ENCODE results near the gene ZG16B.

Gene ZG16B

DNA sequence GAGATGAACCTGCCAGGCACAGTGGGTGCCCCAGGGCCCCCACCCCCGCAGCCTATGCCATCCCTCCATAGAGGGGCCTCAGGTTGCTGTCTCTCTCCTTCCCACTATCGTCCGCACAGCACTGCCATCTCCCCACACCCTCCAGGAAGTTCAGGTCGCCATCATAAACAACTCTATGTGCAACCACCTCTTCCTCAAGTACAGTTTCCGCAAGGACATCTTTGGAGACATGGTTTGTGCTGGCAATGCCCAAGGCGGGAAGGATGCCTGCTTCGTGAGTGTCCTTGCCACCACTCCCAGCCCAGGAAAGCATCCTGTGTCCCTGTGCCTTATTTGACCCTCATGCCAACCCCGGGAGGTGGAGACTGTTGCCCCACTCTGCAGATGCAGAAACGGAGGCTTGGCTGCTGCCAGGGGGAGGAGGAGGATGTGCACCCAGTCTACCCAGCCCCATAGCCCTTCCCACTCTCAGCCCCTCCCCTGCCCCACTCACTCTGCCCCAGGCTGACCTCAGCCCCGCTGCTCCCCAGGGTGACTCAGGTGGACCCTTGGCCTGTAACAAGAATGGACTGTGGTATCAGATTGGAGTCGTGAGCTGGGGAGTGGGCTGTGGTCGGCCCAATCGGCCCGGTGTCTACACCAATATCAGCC lies 9.1 kb upstream of the ZG16B start:
- Histone ChIP-seq H3K4me1 (ENCODE audit: insufficient read depth, poor library complexity, severe bottlenecking) (no peaks in the 10 kb centered on the region), H3K9me3 (ENCODE audit: severe bottlenecking) (no peaks in the 10 kb centered on the region), H3K27me3 (ENCODE audit: insufficient read depth, poor library complexity, severe bottlenecking) (no peaks in the 10 kb centered on the region), H3K4me3 (ENCODE audit: severe bottlenecking) (no peak overlapping the region), H3K36me3 (ENCODE audit: low read depth) (no peaks in the 10 kb centered on the region), H3K27ac (ENCODE audit: poor library complexity, severe bottlenecking) (no peak overlapping the region)
- no peak for TF ChIP-seq CTCF (IDR thresholded peaks at IDR 0.05; ENCODE audit: poor library complexity, severe bottlenecking)
- ATAC-seq (ENCODE audit: low read depth), result no peak
- no peak for DNase-seq (ENCODE audit: low spot score)

GRCh38 chr16:2821487-2822157 lies 8.5 kb upstream of the ZG16B start:
- H3K4me3 ChIP-seq (ENCODE audit: severe bottlenecking), result no peak overlapping the region
- ATAC-seq (ENCODE audit: low read depth) (no peak), DNase-seq (ENCODE audit: low spot score) (no peak)
- TF ChIP-seq CTCF (IDR thresholded peaks at IDR 0.05; ENCODE audit: poor library complexity, severe bottlenecking), result no peak
- H3K27ac ChIP-seq (ENCODE audit: poor library complexity, severe bottlenecking), result no peak overlapping the region
- no peaks in the 10 kb centered on the region for H3K36me3 ChIP-seq (ENCODE audit: low read depth)
- H3K4me1 ChIP-seq (ENCODE audit: insufficient read depth, poor library complexity, severe bottlenecking), result no peaks in the 10 kb centered on the region
- no peaks in the 10 kb centered on the region for H3K9me3 ChIP-seq (ENCODE audit: severe bottlenecking)
- no peaks in the 10 kb centered on the region for H3K27me3 ChIP-seq (ENCODE audit: insufficient read depth, poor library complexity, severe bottlenecking)

GRCh38 chr16:2822158-2822495 lies 8.0 kb upstream of the ZG16B start:
- ATAC-seq (ENCODE audit: low read depth) (no peak), DNase-seq (ENCODE audit: low spot score) (no peak)
- no peak overlapping the region for H3K27ac ChIP-seq (ENCODE audit: poor library complexity, severe bottlenecking)
- H3K36me3 ChIP-seq (ENCODE audit: low read depth), result no peaks in the 10 kb centered on the region
- no peaks in the 10 kb centered on the region for H3K4me1 ChIP-seq (ENCODE audit: insufficient read depth, poor library complexity, severe bottlenecking)
- TF ChIP-seq CTCF (IDR thresholded peaks at IDR 0.05; ENCODE audit: poor library complexity, severe bottlenecking), result no peak
- no peaks in the 10 kb centered on the region for H3K9me3 ChIP-seq (ENCODE audit: severe bottlenecking)
- no peak overlapping the region for H3K4me3 ChIP-seq (ENCODE audit: severe bottlenecking)
- no peaks in the 10 kb centered on the region for H3K27me3 ChIP-seq (ENCODE audit: insufficient read depth, poor library complexity, severe bottlenecking)

- Histone ChIP-seq H3K27me3 (ENCODE audit: insufficient read depth, poor library complexity, severe bottlenecking) (no peaks in the 10 kb centered on the region), H3K27ac (ENCODE audit: poor library complexity, severe bottlenecking) (no peak overlapping the region), H3K9me3 (ENCODE audit: severe bottlenecking) (no peaks in the 10 kb centered on the region), H3K4me3 (ENCODE audit: severe bottlenecking) (no peak overlapping the region), H3K4me1 (ENCODE audit: insufficient read depth, poor library complexity, severe bottlenecking) (no peaks in the 10 kb centered on the region), H3K36me3 (ENCODE audit: low read depth) (no peaks in the 10 kb centered on the region)
- no peak for TF ChIP-seq CTCF (IDR thresholded peaks at IDR 0.05; ENCODE audit: poor library complexity, severe bottlenecking)
- ATAC-seq (ENCODE audit: low read depth) (no peak), DNase-seq (ENCODE audit: low spot score) (no peak)
Measured at GRCh38 chr16:2822496-2822895, 7.6 kb upstream of the ZG16B start.

- H3K27ac ChIP-seq (ENCODE audit: poor library complexity, severe bottlenecking), result no peak overlapping the region
- ATAC-seq (ENCODE audit: low read depth) (no peak), DNase-seq (ENCODE audit: low spot score) (no peak)
- no peak for TF ChIP-seq CTCF (IDR thresholded peaks at IDR 0.05; ENCODE audit: poor library complexity, severe bottlenecking)
- no peaks in the 10 kb centered on the region for H3K36me3 ChIP-seq (ENCODE audit: low read depth)
- no peaks in the 10 kb centered on the region for H3K27me3 ChIP-seq (ENCODE audit: insufficient read depth, poor library complexity, severe bottlenecking)
- no peaks in the 10 kb centered on the region for H3K9me3 ChIP-seq (ENCODE audit: severe bottlenecking)
- no peak overlapping the region for H3K4me3 ChIP-seq (ENCODE audit: severe bottlenecking)
- no peaks in the 10 kb centered on the region for H3K4me1 ChIP-seq (ENCODE audit: insufficient read depth, poor library complexity, severe bottlenecking)
Measured at GRCh38 chr16:2824626-2825025, 5.5 kb upstream of the ZG16B start.

All from RWPE2 (cell line).